ENCODE results near the gene SH3PXD2A. TPM values are rescaled to one million over a fixed set of nuclear protein-coding genes. Genes with fewer than 3 reads are reported as not detected.

SH3PXD2A gene
- total RNA-seq, 1 experiment from 2014 or later, result 4.5 TPM

DNA sequence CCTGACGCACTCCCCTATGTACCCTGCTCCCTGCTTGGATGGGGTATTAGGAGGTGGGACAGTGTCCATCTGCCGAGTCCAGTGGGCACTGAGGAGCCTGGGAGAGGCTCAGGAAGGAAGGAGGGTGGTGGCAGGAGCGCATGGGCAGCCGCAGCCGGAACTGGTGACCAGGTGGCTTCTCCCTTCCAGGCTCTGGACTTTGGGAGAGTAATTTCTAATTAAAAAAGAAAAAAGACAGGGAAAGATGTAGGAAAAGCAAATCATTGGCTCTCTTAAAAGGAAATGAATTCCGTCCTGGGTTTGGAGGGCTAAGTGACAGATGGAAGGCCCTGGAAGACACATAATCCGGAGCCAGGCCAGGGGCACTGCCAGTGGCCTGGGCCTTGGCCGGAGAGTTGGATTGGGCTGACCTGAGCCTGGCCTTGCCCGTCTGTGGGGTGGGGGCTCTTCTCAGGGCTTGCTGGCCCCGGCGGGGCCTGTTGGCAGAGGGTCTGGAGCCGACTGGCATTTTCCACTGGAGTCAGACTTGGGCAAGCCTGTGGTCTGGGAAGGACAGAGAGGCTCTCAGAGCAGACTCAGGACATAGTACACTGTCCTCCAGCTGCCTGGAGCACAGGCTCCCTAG lies 298.9 kb downstream of the SH3PXD2A start:
- no peaks in the 10 kb centered on the region; a peak in 1 of 7 replicates for H3K36me3 Mint-ChIP-seq (ENCODE audit: insufficient read depth in 1 of 3, low read depth in 3 of 3)
- H4K91ac ChIP-seq (ENCODE audit: insufficient read length, low read depth, low read length), result no peak overlapping the region
- H3K9ac ChIP-seq (ENCODE audit: extremely low read depth, insufficient read length, low read length), result no peak overlapping the region
- H4K20me1 ChIP-seq (ENCODE audit: control insufficient read depth, insufficient read depth, insufficient read length), result no peaks in the 10 kb centered on the region
- H3K4me1 Mint-ChIP-seq, result peaks cover 2 to 15% of the 10 kb centered on the region in 2 experiments; a peak in 3 of 4 replicates
- no peak overlapping the region for H2BK15ac ChIP-seq (ENCODE audit: low read depth, low read length)
- no peaks in the 10 kb centered on the region for H3K23me2 ChIP-seq (ENCODE audit: insufficient read length, low read depth, low read length, poor library complexity, severe bottlenecking)
- H3K27me3 Mint-ChIP-seq (ENCODE audit: low read depth), result peaks cover 52% of the 10 kb centered on the region
- no peaks in the 10 kb centered on the region for H3K9me3 ChIP-seq (ENCODE audit: control insufficient read depth, low read depth, low read length)
- DNase-seq, result no peak
- no peak overlapping the region for H3T11ph ChIP-seq (ENCODE audit: low read length)
- H2BK20ac ChIP-seq (ENCODE audit: low read depth, low read length, poor library complexity, severe bottlenecking), result no peak overlapping the region
- no CpG with 5 or more reads among the region's 12 CpGs for WGBS (ENCODE audit: extremely low coverage, insufficient read length, low lambda C conversion rate)
- no peak overlapping the region for H3K4ac ChIP-seq (ENCODE audit: low read depth, low read length)
- no peak overlapping the region for H2AFZ ChIP-seq (ENCODE audit: low read length)
- H4K5ac ChIP-seq (ENCODE audit: insufficient read length, low read depth, low read length), result no peak overlapping the region
- no peak overlapping the region for H2BK12ac ChIP-seq (ENCODE audit: insufficient read length, low read depth, low read length)
- H3K9me3 Mint-ChIP-seq, result no peaks in the 10 kb centered on the region; a peak in 2 of 5 replicates
- peaks cover 2% of the 10 kb centered on the region; the same call in 1 of the 2 replicates for H3K27me3 ChIP-seq (ENCODE audit: insufficient read depth, low read length)
- no peaks in the 10 kb centered on the region for H3K4me1 ChIP-seq (ENCODE audit: insufficient read depth, low read length)
- no peak overlapping the region for H2BK5ac ChIP-seq (ENCODE audit: insufficient read length, low read length)
- H3K4me2 ChIP-seq (ENCODE audit: insufficient read depth, insufficient read length, low read length), result no peak overlapping the region
- no peak overlapping the region for H3K56ac ChIP-seq (ENCODE audit: insufficient read length, low read depth, low read length)
- H3K79me2 ChIP-seq (ENCODE audit: insufficient read depth, low read length), result no peaks in the 10 kb centered on the region
- TF ChIP-seq, protein P1, sequence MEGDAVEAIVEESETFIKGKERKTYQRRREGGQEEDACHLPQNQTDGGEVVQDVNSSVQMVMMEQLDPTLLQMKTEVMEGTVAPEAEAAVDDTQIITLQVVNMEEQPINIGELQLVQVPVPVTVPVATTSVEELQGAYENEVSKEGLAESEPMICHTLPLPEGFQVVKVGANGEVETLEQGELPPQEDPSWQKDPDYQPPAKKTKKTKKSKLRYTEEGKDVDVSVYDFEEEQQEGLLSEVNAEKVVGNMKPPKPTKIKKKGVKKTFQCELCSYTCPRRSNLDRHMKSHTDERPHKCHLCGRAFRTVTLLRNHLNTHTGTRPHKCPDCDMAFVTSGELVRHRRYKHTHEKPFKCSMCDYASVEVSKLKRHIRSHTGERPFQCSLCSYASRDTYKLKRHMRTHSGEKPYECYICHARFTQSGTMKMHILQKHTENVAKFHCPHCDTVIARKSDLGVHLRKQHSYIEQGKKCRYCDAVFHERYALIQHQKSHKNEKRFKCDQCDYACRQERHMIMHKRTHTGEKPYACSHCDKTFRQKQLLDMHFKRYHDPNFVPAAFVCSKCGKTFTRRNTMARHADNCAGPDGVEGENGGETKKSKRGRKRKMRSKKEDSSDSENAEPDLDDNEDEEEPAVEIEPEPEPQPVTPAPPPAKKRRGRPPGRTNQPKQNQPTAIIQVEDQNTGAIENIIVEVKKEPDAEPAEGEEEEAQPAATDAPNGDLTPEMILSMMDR (conservative IDR thresholded peaks at IDR 0.05), result no peak
- no peak overlapping the region for H2AK5ac ChIP-seq (ENCODE audit: insufficient read length, low read length)
- H2BK120ac ChIP-seq (ENCODE audit: low read depth, low read length, poor library complexity, severe bottlenecking), result no peak overlapping the region
- H3K18ac ChIP-seq (ENCODE audit: insufficient read length, low read depth, low read length), result no peak overlapping the region
- H3K23ac ChIP-seq (ENCODE audit: insufficient read length, low read depth, low read length), result no peak overlapping the region
- no peak overlapping the region for H3K27ac Mint-ChIP-seq
- no peak overlapping the region for H3K14ac ChIP-seq (ENCODE audit: insufficient read depth, low read length)
- H4K8ac ChIP-seq (replicated peaks; ENCODE audit: insufficient read length, low read depth, low read length), result no peak overlapping the region
- no peak overlapping the region for H3K27ac ChIP-seq (ENCODE audit: insufficient read length, low read depth, low read length)
- H3K79me1 ChIP-seq (ENCODE audit: insufficient read depth, low read depth, low read length, poor library complexity, severe bottlenecking), result no peaks in the 10 kb centered on the region
- 0 out of 5 replicates have a peak overlapping the region, but pooled peaks of 1 of the 2 experiments have one; percentile 81 for H3K4me3 Mint-ChIP-seq

Measured in H9 (cell line).